Mesothelial cell of epicardium (in vitro differentiated cells): ENCODE results near the gene CPSF4L. TPM values are rescaled to one million over a fixed set of nuclear protein-coding genes. Genes with fewer than 3 reads are reported as not detected.

Experiments used
- DNase-seq, 2 experiments: peaks; one replicate each; pipeline ENCODE4 v3.0.0; 2021; ENCODE audit warnings: low spot score in 2 of 2; ENCODE audit not compliant: unreplicated experiment in 2 of 2
- H3K27ac Mint-ChIP-seq: 2 replicates; pipeline ENCODE4 v1.8.0; 2021; ENCODE audit warnings: mixed read lengths
- H3K27me3 Mint-ChIP-seq: 2 replicates; pipeline ENCODE4 v1.8.0; 2021; ENCODE audit warnings: low read depth, mixed read lengths
- H3K36me3 Mint-ChIP-seq: 2 replicates; pipeline ENCODE4 v1.8.0; 2021; ENCODE audit warnings: mixed read lengths
- H3K4me1 Mint-ChIP-seq: 2 replicates; pipeline ENCODE4 v1.8.0; 2021; ENCODE audit warnings: mixed read lengths
- H3K4me3 Mint-ChIP-seq: 2 replicates; pipeline ENCODE4 v1.8.0; 2021; ENCODE audit warnings: mild to moderate bottlenecking, moderate library complexity, mixed read lengths
- H3K9me3 Mint-ChIP-seq: 2 replicates; pipeline ENCODE4 v1.8.0; 2021; ENCODE audit warnings: mixed read lengths
- CTCF ChIP-seq: fragments of 200-600 bp; sonication (generic); IDR thresholded peaks from one replicate; pipeline ENCODE4 v1.5.0; 2021; ENCODE audit warnings: antibody characterized with exemption; ENCODE audit not compliant: unreplicated experiment
- total RNA-seq: library from RNA; stranded (reverse); gene quantifications from 3 replicates; pipeline ENCODE4 v1.2.1, GENCODE V29; 2021

CPSF4L gene
- total RNA-seq, 1 donor from 2014 or later = 0.40 TPM

- Mint-ChIP-seq H3K27ac (no peak overlapping the region), H3K27me3 (no peaks in the 10 kb centered on the region), H3K4me1 (peaks cover 55% of the 10 kb centered on the region), H3K4me3 (peak overlapping the region; percentile 0), H3K36me3 (no peaks in the 10 kb centered on the region), H3K9me3 (no peaks in the 10 kb centered on the region)
- no peak for DNase-seq
- TF ChIP-seq CTCF = no peak
These were observed 32.9 kb downstream of the CPSF4L start for GRCh38 chr17:73228748-73229236.

GRCh38 chr17:73227944-73228343, 33.7 kb downstream of the CPSF4L start:
- no peak for TF ChIP-seq CTCF
- DNase-seq = no peak
- no peaks in the 10 kb centered on the region for H3K9me3 Mint-ChIP-seq
- H3K4me3 Mint-ChIP-seq = no peak overlapping the region
- H3K27ac Mint-ChIP-seq = no peak overlapping the region
- no peaks in the 10 kb centered on the region for H3K27me3 Mint-ChIP-seq
- H3K36me3 Mint-ChIP-seq = no peaks in the 10 kb centered on the region
- peaks cover 47% of the 10 kb centered on the region for H3K4me1 Mint-ChIP-seq

- H3K36me3 Mint-ChIP-seq = no peaks in the 10 kb centered on the region
- no peaks in the 10 kb centered on the region for H3K27me3 Mint-ChIP-seq
- peaks cover 44% of the 10 kb centered on the region for H3K4me1 Mint-ChIP-seq
- DNase-seq = no peak
- H3K4me3 Mint-ChIP-seq = no peak overlapping the region
- H3K9me3 Mint-ChIP-seq = no peaks in the 10 kb centered on the region
- no peak for TF ChIP-seq CTCF
- peak overlapping the region; percentile 95 for H3K27ac Mint-ChIP-seq
These were observed 34.3 kb downstream of the CPSF4L start for GRCh38 chr17:73227379-73227778.

GRCh38 chr17:73226556-73227172, 35.0 kb downstream of the CPSF4L start:
- Mint-ChIP-seq H3K27ac (peak overlapping the region; percentile 95), H3K9me3 (no peaks in the 10 kb centered on the region), H3K4me3 (peak overlapping the region; percentile 5), H3K36me3 (no peaks in the 10 kb centered on the region), H3K27me3 (no peaks in the 10 kb centered on the region), H3K4me1 (peaks cover 44% of the 10 kb centered on the region)
- TF ChIP-seq CTCF = no peak
- no peak for DNase-seq

- no peak overlapping the region for H3K4me3 Mint-ChIP-seq
- H3K9me3 Mint-ChIP-seq = no peaks in the 10 kb centered on the region
- H3K36me3 Mint-ChIP-seq = no peaks in the 10 kb centered on the region
- H3K4me1 Mint-ChIP-seq = peaks cover 29% of the 10 kb centered on the region
- peak overlapping the region; percentile 30 for H3K27ac Mint-ChIP-seq
- no peak for DNase-seq
- no peak for TF ChIP-seq CTCF
- H3K27me3 Mint-ChIP-seq = no peaks in the 10 kb centered on the region
These were observed 36.9 kb downstream of the CPSF4L start for GRCh38 chr17:73224663-73225305.
